COR-L47 (cell line): ENCODE measurements around the gene FGF8.

Experiments used
- DNase-seq: peaks from one replicate; lab custom pipeline; 2025; lab: John Stamatoyannopoulos, UW

The FGF8 gene

GRCh38 chr10:101725296-101726114 is 50.4 kb downstream of the FGF8 start:
- no peak for DNase-seq

- DNase-seq: no peak
Observed at GRCh38 chr10:101724446-101724845, 51.5 kb downstream of the FGF8 start.

GRCh38 chr10:101723176-101723575 is 52.7 kb downstream of the FGF8 start:
- DNase-seq: no peak

GRCh38 chr10:101721806-101722205 is 54.1 kb downstream of the FGF8 start:
- DNase-seq: no peak

GRCh38 chr10:101720606-101721230 is 55.2 kb downstream of the FGF8 start:
- DNase-seq: no peak
